GM21737 (cell line): ENCODE data around the gene STYXL1.
"Not testable (repeated sequence)": the region's sequence is repeated elsewhere in the genome, so short reads cannot be mapped to it uniquely, and the experiment has no call there.

Experiments used
- ATAC-seq: cut with Tn5 transposase; IDR thresholded peaks from one replicate; pipeline ENCODE4 v1.9.1; 2021; ENCODE audit warnings: mild to moderate bottlenecking, moderate library complexity; ENCODE audit not compliant: unreplicated experiment

Gene STYXL1, protein sequence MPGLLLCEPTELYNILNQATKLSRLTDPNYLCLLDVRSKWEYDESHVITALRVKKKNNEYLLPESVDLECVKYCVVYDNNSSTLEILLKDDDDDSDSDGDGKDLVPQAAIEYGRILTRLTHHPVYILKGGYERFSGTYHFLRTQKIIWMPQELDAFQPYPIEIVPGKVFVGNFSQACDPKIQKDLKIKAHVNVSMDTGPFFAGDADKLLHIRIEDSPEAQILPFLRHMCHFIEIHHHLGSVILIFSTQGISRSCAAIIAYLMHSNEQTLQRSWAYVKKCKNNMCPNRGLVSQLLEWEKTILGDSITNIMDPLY

DNA sequence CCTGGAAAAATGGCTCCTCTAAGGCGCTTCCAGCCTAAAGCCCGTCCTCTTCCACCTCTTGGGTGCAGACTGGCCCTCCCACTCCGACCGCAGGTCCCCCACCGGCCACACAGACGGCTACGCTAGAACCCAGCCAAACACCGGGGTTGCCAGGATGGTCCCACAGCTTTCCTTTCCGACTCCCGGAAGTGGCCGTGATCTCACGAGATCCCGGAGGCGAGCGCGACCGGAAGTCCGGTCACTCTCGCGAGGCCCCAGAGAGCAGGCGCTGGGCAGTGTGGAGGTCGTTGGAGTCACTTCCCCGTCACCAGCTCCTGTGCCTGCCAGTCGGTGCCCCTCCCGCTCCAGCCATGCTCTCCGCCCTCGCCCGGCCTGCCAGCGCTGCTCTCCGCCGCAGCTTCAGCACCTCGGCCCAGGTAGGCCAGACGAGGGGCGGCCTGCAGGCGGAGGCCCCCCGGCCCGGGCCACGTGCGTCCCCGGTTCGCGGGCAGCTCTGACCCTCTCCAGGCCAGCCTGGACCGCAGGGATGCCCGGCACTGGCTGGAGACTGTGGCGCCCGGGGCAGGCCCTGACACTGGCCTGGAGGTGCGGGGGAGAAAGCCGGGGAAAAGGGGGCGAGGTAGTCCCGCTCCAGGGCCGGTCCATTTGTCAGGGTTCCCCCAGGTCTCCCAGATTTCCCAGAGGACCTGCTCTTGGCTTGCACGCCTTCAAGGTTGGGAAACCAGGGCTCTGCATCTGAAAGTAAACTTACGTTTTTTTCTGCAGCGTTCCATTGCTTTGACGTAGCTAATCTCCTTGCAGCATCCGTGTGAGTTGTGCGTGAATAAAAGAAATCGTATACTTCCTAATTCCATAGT, at the start of gene STYXL1, which contains the start of gene MDH2:
STYXL1 (minus strand) TSS at position 190 of the 857 bp plus-strand sequence. CDS start 17,477 bp downstream, outside the sequence.
MDH2 (plus strand) TSS at position 296 of the 857 bp plus-strand sequence; CDS start at position 351, 55 bp downstream.
- peak; percentile 90 for ATAC-seq

DNA sequence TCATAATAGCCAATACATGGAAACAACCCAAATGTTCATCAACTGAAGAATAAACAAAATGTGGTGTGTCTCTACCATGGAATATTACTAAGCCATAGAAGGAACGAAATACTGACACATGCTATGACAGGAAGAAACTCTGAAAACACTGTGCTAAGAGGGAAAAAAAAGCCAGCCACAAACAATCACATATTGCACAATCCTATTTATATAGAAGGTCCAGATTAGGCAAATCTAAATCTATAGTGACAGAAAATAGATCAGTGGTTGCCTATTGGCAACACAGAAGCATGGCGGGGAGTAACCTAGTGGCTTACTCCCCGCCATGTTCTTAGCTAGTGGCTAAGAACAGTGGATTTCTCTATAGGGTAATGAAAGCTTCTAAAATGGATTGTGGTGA, 48.1 kb upstream of the STYXL1 start:
- no peak for ATAC-seq

DNA sequence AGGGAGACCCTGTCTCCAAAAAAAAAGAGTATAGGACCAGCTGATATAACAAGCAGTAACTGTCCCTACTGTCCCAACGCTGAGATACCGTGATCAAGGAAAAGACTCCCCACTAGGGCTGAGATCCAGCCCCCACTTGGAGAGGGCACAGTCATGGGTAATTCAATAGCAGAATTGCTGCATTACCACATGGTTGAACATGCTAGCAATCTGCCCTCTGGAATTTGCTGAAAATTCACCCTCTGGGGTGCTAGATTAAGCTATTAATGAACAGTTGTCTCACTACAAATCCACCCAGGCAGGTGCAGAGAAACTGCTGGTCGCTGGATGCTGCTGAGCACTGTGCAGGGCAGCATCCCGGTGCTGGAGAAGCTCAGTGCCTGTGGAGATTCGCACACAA, 46.5 kb upstream of the STYXL1 start:
- ATAC-seq: not testable (repeated sequence)

DNA sequence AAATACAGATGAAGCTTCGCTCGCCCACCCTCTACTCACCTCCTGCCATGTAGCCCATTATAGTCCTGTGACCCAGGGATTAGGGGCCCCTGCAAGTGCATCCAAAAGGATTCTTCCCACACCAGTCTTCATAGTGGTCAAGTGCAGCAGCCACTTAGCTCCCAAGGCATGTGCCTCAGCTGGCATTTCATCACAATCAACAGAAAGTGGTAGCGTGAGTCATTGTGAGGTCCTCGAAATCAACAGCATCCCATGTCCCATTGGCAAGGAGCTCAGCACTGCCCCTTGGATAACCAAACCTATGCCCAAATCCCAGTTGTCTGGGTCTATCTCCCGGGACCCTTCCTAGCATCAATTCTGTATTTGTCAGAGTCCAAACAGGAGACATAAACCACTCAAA, 45.7 kb upstream of the STYXL1 start:
- ATAC-seq: not testable (repeated sequence)

DNA sequence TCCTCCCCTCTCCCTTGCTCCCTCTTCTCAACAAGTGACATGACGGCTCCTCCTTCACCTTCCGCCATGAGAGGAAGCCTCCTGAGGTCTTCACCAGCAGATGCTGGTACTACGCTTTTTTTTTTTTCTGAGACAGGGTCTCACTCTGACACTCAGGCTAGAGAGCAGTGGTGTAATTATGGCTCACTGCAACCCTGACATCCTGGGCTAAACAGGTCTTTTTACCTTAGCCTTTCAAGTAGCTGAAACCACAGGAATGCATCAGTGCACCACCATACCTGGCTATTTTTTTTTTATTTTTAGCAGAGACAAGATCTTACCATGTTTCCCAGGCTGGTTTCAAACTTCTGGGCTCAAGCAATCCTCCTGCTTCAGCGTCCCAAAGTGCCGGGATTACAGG, 43.7 kb upstream of the STYXL1 start:
- no peak for ATAC-seq

DNA sequence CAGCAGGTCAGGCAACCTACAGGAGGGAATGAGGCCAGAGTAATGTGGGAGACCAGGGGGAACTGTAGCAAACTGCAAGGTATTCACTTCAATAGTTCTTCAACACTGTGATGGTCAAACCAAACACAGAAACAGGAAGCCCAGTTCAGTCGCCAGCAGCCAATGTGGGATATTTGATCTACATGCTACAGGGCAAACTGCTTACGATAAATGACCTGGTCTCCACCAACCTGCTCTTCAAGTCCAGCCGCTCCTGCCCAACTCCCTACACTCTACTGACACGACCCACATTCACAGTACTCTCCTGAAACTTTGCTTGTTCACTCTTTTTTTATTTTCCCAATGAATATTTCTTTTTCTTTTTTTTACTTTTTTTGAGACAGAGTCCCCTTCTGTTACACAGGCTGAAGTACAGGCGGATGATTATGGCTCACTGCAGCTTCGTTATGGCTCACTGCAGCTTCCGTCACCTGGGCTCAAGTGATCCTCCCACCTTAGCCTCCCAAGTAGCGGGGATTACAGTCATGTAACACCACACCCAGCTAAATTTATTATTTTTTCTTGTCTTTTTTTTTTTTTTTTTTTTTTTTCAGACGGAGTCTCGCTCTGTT, 42.2 kb upstream of the STYXL1 start:
- no peak for ATAC-seq

DNA sequence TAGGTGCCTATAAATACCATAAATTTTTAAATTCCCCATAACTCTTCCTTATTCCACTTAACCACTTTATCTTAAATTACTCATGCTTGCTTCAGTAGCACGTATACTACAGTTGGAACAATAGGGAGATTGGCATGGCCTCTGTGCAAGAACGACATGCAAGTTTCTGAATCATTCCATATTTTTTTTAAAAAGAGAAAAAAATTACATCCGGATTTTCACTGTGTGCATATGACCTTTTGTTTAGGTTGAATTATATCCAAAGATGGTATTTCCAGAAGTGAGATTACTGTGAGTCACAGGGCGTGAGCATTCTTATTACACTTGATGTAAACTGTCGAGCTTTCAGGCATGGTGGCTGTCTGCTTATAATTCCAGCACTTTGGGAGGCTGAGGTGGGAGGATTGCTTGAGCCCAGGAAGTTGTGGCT, 39.6 kb upstream of the STYXL1 start:
- not testable (repeated sequence) for ATAC-seq

DNA sequence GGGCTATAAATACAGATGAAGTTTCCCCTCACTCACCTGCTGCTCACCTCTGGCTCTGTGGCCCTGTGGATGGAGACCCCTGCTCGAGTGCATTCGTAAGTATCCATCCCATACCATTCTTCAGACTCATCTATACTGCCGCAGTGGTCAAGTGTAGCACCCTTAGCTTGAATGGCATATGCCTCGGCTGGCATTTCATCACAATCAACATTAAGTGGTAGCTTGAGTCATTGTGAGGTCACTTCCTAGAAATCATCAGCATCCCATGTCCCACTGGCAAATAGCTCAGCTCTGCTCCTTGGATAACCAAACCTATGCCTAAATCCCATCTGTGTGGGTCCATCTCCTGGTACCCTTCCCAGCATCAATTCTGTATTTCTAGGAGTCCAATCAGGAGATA, 38.3 kb upstream of the STYXL1 start:
- no peak for ATAC-seq

DNA sequence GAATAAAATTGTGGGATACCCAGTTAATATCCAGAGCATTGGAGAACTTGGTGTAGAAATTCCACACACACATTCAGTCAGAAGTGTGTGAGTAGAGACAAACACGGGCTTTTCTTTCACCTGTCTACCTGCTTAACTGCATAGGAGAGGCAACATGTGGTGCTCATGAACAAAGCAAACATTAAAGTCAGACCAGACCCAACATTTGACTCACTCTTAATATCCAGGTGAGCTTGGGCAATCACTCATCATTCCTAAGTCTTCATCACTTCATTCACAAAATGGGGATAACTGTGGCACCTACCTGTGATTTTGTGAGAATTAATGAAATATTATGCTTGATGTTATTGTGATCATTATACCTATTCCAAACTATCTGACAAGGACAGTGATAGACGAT, 36.3 kb upstream of the STYXL1 start:
- not testable (repeated sequence) for ATAC-seq

DNA sequence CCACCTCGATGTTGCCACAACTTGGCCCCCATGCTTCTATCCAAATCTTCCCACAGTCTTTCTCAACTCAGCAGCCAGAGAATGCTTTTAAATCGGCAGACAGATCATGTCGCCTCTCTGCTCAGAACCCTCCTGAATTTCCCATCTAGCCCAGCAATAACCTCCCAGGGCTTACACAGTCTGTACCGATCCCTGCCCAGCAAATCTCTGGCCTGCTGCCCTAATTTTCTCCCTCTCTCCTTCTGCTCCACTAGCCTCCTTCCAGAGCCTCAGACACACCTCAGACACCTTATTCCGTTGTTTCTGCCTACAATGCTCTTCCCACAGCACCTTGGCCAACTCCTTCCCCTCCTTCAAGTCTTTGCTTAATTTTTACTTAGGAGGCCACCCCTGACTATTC, 32.4 kb upstream of the STYXL1 start:
- no peak for ATAC-seq

DNA sequence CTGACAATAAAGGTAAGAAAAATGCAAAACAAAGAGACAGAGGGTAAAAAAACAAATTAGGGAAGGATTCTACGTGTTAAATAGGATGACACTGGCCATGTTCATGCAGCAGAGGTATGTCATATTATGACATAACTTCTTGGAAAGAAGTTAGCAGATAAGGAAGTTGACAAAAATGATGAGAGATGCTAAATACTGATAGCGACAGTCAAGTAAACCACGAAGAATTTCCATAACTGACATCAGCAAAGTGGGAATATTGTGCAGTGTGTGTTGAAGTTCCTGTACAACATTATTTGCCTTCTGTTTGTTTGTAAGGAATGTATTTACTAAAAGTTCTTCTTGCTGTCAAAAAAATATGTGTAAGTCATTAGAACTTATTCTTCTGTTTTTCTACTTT, 29.6 kb upstream of the STYXL1 start:
- no peak for ATAC-seq

DNA sequence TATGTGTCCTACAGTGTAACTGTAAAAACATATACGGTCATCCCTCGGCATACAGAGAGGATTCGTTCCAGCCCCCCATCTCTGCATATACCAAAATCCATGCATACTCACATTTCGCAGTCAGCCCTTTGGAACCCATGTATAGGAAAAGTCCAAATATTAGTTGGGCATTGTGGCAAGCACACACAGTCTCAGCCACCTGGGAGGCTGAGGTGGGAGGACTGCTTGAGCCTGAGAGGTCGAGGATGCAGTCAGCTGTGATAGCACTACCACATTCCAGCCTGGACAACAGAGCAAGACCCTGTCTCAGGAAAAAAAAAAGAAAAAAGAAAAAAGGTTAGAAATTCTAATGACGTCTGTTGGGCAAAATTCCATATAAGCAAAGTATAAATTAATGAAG, 29.2 kb upstream of the STYXL1 start:
- ATAC-seq: no peak

DNA sequence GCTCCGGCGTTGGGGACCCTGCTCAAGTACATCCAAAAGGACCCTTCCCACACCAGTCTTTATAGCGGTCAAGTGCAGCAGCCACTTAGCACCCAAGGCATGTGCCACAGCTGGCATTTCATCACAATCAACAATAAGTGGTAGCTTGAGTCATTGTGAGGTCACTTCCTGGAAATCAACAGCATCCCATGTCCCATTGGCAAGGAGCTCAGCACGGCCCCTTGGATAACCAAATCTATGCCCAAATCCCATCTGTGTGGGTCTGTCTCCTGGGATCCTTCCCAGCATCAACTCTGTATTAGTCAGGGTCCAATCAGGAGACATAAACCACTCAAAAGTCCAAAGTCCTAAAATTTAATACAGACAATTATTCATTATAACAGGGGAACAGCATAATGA, 27.2 kb upstream of the STYXL1 start:
- ATAC-seq: no peak

DNA sequence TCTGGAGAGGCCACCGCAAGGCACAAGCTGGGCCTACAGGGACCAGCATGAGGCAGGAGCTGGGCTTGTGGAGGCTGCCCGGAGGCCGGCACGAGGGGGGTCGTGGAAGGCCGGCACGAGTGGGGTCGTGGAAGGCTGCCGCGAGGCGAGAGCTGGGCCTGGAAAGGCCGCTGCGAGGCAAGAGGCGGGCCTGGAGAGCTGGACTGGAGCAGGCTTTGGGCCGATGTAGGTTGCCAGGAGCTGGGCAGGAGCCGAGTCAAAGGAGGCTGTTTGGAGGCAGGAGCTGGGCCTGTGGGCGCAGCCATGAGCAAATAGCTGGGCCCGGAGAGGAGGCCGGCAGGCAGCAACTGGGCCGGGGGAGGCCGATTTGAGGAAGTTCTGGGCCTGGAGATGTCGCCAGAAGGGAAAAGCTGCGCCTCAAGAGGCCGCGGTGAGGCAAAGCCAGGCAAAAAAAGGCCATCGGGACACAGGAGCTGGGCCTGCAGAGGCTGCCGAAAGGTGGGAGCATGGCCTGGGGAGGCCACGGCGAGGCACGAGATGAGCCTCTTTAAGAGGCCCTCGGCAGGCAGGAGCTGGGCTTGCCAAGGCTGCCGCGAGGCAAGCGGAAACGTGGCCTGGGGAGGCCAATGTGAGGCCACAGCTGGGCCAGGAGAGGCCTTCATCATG, 26.6 kb upstream of the STYXL1 start:
- ATAC-seq: no peak

DNA sequence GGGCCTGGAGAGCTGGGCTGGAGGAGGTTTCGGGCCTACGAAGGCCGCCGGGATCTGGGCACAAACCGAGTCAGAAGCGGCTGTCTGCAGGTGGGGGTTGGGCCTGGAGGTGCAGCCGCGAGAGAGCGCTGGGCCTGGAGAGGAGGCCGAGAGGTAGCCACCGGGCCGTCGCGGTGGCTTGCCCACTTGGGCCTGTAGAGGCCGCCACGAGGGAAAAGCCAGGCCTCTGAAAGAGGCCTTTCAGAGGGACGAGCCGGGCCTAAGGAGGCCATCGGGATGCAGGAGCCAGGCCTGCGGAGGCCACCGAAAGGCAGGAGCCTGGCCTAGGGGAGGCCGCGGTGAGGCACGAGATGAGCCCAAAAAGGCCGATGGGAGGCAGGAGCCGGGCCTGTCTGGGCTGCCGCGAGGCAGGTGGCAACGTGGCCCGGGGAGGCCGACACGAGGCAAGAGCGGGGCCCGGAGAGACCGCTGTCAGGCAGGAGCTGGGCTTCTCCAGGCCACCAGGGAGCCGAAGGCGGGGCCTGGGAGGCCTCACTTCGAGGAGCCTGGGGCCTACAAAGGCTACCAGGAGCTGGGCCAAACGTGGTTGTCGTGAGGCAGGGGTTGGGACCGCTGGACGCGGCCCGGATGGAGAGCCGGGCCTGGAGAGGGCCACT, 25.7 kb upstream of the STYXL1 start:
- no peak for ATAC-seq

DNA sequence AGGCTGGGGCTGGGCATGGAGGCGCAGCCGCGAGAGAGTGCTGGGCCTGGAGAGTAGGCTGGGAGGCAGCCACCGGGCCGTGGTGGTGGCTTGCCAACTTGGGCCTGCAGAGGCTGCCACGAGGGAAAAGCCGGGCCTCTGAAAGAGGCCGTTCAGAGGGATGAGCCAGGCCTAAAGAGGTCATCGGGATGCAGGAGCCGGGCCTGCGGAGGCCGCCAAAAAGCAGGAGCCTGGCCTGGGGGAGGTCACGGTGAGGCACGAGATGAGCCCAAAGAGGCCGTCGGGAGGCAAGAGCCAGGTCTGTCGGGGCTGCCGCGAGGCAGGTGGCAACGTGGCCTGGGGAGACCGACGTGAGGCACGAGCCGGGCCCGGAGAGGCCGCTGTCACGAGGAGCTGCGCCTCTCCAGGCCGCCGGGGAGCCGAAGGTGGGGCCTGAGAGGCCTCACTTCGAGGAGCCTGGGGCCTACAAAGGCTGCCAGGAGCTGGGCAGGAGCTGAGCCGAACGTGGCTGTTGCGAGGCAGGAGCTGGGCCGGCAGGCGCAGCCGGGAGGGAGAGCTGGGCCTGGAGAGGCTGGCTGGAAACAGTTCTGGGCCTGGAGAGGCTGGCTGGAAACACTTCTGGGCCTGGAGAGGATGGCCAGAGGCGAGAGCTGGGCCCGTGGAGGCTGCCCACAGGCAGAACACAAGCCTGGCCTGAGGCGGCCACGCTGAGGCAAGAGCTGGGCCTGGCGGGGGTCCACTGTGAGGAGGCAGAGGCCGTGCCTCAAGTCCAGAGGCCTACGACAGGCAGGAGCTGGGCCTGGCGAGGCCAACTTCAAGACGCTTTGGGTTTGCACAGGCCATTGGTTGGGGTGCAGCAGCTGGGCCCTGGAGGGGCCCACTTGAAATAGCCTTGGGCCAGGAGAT, 24.7 kb upstream of the STYXL1 start:
- no peak for ATAC-seq

DNA sequence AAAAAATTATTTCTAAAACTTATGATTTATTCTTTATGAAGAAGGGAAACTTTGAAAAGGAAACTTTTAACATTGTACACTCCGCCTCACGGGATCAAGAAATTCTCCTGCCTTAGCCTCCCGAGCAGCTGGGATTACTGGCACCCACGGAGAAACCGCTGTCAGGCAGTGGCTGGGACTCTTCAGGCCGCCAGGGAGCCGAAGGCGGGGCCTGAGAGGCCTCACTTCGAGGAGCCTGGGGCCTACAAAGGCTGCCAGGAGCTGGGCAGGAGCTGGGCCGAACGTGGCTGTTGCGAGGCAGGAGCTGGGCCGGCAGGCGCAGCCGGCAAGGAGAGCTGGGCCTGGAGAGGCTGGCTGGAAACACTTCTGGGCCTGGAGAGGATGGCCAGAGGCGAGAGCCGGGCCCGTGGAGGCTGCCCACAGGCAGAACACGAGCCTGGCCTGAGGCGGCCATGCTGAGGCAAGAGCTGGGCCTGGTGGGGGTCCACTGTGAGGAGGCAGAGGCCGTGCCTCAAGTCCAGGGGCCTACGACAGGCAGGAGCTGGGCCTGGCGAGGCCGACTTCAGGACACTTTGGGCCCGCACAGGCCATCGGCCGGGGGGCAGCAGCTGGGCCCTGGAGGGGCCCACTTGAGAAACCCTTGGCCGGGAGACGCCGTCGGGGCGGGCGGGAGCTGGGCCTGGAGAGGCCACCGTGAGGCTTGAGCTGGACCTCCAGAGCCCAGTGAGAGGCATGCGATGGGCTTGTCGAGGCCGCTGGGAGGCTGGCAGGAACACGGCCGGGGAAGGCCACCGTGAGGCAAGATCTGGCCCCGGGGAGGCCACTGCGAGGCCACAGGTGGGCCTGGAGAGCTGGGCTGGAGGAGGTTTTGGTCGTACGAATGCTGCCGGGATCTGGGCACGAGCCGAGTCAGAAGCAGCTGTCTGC, 23.8 kb upstream of the STYXL1 start:
- ATAC-seq: no peak

DNA sequence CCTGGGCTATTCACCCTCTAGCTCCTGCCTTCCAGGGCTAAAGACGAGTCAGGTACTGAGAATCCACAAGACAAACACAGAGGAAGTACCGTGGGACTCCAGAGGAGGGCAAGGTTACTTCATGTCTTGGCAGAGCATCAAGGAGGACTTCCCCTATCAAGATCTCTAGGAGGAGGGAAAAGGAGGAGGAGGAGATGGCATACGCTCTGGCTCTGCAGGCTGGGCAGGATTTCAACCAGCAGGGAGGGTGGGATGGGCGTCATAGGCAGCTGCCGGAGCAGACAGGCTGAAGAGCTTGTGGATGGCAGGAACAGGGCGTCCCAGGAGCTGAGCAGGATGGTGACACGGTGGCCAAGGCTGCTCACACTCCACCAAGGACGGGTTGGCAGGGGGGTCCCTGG, 21.4 kb upstream of the STYXL1 start:
- ATAC-seq: no peak
